GM19240 (cell line): Measurements from ENCODE around the gene GABPB2.

Experiments
- DNase-seq: peaks from one replicate; pipeline ENCODE4 v3.0.0; 2011; ENCODE audit warnings: low spot score; ENCODE audit not compliant: insufficient read length

Gene GABPB2

DNA sequence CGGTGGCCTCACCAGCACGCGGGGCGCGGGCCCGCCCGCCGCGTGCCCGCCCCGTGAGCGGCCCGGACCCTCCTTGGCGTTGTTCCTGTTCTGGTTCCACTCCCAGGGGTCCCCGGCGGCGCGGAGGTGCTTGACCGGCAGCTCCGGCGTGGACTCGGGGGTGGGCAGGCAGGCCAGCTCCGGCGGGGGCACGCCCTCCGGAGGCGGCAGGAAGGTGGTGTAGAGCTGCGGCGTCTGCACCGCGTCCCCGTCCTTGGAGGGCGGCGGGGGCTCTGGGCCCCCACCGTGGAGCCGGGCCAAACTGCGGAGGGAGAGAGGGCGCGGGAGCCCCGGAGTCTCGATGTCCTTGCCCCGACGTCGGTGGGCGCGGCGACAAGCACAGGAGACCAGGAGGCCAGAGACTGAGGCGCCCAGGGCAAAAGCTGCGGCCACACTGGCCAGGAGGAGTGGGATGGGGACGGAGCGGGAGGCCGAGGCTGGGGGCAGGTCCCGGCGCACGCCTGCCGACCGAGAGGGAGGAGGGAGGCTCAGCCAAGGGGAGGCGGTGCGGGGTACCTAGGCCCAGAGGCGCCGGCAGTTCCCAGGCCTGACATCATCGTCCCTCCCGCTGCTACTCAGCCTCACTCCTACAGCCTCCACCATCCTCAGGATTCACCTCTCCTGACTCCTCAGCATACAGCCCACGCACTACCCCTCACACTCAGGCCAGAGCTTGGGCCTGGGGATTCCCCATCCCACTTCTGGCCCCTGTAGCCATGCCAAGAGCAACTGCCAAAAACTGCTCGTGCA lies 62.7 kb downstream of the GABPB2 start:
- DNase-seq: no peak

DNA sequence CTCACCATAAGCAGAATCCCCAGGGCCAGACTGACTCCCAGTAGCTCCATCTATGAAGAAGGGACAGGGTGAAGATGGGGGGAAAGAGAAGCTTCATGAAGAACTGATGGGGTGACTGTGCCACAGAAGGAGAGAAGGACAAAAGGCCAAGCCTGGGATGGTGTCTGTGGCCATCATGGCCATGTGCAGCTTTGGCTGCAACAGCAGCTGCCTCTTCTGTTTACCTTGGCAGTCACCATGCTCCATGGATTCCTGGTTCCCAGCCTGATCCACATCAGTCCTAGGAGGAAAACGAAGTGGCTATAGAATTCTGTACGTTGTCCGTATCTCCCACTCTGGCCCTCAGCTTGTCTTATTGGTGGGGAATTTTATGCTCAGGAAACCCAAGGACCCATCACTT lies 63.8 kb downstream of the GABPB2 start:
- no peak for DNase-seq

DNA sequence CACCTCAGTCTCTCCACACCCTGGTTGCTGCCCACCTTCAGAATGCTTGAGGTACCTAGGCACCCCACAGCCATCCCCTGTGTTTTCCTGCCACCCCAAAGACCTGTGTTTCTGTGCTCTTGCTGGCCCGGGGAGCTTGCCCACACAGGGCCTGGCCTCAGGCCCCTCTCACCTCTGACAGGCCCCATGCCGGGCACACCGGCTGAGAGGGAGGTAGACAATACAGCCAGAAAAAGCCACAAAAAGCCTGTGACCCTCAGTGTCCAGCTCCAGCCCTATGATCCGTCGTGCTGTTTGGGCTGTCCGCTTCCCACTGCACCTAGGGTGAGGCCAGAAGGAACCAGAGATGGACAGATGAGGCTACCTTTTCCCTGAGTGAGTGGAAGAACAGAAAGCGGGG lies 64.4 kb downstream of the GABPB2 start:
- no peak for DNase-seq

DNA sequence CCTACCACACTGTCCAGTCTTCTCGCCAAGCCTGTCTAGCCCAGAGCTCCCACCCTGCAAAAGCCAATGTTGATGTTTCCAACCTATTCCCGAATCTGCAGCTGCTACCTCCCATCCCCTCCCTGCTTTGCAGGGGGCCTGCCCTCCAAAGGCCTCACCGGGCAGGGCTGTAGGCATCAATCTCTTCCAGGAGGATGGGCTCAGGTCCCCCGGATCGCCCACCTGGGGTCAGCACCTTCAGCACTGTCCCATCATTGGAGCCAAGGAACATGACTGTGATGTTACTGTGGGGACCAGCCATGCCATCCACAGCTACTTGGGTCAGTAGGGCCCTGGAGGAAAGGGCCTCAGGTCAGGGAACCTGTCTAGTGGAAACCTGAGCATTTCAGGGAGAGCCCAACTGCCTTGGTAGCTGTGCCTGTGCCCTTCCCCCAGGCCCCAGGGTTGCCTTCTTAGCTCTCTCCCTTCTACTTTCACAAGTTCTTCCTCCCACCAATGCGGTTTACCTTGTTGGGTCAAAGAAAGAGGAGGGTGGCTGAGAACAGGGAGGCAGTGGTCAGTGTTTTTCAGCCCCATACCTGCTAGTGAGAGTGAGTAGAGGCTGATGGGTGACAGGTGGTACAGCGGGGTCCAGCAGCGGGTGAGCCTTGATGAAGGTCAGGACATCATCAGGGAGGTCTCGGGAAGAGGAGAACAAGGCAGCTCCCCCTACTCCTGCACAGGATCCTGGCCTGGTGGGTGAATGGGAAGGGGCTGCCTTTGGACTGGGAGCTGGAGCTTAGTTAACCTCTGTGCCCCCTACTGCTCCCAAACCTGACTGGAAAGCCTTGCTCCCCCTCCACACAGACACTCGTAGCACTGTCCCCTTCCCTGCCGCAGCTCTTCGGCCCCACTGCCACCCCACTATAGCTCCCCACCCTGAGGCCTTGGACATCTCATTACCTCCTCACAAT lies 65.1 kb downstream of the GABPB2 start:
- no peak for DNase-seq

DNA sequence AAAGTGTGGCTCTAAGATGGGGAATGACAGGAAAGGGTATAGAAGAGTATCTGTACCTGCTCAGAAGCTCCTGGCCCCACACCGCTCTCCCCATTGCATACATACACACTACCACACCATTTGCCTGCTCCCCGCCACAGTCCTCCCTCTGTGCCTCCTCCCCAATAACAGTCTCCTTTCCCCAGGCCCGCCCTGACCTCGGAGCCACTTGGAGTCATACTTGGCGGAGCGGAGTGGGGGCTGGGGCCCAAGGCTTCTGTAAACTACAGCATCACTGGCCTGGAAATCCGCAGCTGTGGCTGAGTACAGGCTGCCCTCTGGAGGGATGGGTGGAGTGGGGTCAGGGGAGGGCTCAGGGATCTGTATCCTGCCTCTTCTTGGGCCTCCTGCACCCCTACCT lies 67.2 kb downstream of the GABPB2 start:
- no peak for DNase-seq

DNA sequence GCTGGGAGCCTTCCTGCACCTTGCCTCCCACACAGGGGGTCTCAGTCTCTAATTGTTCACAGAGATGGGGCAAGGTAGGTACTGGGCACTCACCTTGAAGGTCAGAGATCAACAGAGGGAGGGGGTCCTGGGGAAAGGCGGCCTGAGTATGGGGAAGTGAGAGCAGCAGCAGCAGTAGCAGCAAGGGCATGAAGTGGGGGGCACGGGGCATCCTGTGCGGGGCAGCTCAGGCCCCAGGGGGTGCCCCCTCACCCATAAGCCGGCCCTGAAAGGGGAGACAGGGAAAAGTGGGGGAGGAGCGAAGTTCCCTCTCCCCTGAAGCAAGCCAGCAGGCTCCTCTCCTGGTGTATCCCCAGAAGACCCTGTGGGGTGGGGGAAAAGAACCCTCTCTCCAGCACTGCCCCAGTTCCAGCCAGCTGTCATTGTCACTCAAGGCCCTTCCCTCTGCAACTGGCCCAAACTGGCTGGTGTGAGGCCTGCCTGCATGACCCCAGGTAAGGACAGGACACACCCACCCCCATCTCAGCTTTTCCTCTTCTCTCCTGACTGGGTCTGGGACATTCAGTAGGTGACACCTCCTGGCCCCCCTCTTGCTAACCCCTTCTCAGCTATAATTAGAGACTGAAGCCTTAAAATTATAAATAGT lies 72.0 kb downstream of the GABPB2 start:
- DNase-seq: no peak

DNA sequence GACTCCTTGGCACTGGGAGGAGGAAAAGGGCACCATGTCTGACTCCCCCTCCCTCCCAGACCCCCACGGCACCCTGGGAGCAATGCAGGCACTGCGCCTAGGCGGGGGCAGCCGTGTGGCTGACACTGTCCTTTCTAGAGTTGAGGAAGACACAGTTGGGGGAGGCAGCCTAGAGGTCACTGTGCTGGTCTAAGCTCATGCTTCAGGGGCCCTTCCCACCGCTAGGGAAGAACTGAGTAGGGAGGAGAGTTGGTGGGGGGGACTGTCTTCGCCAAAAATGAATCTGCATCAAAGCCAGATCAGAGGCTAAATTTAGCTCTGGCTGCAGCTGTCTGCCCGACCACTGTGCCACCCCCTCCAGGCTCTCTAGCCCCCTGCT lies 72.5 kb downstream of the GABPB2 start:
- no peak for DNase-seq

DNA sequence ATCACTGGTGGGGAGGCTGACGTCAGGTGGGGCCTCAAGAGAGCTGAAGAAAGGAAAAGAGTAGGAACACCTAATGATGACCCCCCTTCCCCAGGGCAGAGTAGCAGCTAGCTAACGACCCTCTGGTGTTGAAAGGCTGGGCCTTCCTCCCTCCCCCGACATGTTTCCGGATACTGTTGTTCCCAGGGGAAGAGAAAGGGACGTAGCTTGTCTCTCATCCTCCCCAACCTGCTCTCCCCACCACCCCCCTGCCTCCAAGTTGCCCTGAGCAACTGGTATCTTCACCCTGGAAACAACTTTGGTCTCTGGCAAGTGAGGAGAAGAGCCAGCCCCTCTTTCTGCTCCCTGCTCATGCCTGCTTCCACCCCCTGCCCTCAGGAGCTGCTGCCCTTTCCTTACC lies 73.4 kb downstream of the GABPB2 start:
- DNase-seq: no peak

DNA sequence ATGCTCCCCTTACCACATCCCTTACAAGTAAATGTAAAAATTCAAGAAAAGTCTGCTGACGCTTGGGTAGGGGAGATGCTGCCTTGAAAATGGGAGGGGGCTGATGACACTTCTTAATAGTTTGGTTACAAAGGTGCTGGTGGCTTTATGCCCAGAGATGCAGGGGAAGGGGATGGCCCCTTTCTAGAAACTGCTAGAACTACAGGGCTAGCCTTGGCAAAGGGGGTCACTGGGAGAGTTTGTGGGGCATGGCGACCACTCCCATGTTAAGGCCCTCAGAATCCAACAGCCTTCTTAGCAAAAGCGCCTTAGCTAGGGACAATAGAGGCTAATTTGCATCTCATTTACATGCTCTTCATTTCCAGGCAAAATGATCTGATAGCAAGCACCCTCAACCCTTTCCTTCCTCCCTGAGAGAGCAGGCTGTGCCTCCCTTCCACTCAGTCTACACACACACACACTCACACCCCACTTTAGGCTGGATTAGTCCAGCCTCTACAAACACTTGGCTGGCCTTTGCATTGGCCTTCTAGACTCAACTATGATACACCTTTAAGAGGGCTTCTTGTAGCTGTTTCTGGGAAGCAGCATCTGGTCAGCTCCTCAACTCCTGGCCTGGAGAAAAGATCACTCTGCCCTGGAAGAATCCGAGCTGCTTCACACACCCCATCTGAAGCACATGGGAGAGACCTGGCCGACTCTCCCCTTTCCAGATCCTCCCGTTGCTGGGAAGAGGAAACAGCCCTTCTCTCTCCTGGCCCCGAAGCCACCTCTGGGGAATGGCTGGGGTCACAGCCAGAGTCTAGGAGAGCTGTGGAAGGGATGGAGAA lies 74.1 kb downstream of the GABPB2 start:
- DNase-seq: no peak

DNA sequence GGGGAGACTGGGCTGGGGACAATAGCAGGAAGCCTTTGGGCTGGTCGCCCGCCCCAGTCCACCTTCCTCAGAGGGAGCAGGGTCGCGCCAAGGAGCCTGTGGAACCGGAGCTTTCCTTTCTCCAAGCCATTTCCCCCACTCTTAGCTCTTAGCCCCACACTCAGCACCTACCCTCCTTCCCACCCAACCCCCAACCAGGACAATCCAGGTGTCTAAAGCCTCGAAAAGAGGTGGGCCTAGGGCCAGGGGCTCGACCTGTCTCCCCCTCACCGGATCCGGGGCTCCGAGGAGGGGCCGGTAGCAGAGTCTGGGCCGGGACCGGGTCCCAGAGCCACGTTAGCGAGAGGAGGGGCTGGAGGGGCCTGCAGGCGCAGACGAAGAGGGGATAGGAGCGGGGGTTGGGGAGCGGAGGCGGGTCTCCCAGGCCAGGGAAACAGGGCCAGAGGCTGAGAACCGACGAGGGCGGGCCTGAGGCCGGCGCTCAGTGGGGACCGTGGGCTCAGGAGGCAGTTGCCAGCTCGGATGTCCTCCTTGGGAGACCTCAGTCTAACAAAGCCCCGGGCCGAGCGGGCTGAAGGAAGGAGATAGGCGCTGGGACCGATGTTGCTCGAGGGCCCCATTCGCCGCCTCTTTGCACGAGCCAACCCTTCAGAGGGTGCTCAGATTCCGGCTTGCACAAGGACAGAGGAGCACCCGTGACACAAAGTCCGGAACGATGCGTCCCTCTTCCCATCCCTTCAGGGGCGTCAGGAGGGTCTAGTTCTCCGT lies 74.9 kb downstream of the GABPB2 start:
- DNase-seq: no peak

DNA sequence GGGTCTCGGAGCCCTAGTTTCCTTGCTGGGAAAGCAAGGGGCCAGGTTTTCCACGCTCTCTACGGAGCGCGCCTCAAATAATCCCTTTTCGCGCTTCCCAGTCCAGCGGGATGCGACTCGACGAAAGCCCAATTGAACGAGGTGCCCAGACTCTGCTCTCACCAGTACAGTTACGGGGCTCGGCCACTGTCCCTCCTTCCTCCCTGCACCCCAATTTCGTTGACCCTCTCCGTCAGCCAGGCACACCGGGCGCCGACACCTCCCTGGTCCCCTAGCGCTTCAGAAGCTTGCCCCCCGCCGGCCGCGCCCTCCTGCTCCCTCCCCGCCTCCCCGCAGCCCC lies 75.5 kb downstream of the GABPB2 start:
- DNase-seq: no peak

DNA sequence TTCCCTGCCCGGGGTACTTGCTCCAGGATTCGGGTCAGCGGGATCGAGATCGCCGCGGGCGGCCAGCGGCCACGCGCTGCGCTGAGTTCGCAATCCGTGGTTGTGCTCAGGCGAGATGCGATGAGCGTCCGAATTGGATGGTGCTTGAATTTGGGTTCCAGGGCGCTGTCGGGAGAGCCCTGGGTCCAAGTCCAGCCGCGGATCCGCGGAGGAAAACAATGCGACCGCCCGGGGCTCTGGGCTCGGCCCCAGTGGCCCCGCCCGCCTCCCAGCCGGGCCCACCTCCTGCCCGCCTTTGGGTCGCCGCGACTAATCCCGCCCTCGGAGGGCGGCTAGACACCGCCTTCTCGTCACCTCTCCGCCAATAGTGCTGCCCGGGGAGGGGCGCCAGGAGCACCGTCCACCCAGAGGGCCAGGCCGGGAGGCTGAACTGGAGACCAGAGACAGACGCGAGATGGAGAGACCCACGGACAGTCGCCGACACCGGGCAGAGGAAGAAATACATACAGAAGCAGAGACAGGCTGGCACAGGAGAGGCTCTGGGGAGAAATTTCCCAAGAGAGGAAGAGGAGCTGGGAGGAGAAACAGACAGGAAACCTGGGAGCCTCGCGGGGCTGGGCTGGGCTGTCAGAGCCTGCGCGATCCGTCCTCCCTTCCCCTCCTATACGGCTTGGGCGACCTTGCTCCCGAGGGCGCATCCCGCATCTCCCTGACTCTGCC lies 76.0 kb downstream of the GABPB2 start, which contains the start of gene SEMA6C:
TSS of gene SEMA6C (minus strand) at position 220 of the 720 bp plus-strand sequence. CDS start 4,010 bp downstream, outside the sequence.
- DNase-seq: peak; percentile 88

DNA sequence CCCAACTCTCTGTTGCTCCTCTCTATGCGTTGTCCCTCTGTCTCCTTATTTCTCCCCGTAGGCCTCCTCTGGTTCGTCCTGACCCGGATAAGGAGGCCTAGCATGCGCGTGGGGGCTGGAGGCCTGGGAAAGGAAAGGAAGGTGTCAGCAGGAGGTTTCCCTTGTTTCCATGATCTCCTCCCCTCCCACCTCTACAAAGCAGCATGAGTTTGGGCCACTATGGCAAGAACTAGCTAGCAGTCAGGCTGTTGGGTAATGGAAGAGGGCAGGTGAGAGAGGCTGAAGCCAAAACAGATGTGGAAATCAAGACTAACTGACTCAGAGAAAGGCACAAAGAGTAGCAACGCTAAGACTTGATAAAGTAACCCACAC lies 76.6 kb downstream of the GABPB2 start:
- DNase-seq: no peak

DNA sequence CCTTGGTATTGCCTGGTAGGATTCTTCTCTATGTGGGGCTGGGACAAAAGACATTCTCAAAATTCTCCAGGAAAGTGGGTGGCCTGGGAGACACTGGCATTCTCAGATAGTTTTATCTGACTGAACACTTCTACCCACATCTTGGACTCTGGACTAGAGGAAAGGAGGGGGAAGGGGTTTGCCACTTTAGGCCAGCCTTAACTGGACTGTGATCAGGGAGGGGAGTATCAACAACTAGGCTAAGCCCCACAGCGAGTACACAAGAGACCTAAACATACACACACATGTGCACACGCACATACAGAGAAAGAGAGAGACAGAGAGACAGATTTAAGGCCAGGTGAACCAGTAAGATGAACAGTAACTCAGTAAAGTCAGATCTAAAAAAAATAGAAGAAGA lies 77.1 kb downstream of the GABPB2 start:
- no peak for DNase-seq

DNA sequence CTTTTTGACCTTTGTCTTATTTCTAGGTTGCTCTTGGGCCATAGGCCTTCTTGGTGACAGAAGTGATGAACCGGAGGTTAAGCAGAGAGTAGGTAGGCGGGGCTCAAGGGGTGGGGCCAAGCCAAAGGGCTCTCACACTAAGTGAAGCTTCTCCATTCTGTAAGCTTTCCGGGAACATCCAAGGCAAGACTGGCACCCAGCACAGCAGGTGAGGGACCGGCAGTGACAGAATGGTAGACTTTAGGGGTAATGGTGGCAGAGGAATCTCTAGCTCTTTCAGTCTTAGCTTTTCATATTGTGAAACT lies 85.9 kb downstream of the GABPB2 start, which contains the start of gene TNFAIP8L2:
TSS of gene TNFAIP8L2 (plus strand) at position 135 of the 305 bp plus-strand sequence. CDS start 2,049 bp downstream, outside the sequence.
- no peak for DNase-seq

DNA sequence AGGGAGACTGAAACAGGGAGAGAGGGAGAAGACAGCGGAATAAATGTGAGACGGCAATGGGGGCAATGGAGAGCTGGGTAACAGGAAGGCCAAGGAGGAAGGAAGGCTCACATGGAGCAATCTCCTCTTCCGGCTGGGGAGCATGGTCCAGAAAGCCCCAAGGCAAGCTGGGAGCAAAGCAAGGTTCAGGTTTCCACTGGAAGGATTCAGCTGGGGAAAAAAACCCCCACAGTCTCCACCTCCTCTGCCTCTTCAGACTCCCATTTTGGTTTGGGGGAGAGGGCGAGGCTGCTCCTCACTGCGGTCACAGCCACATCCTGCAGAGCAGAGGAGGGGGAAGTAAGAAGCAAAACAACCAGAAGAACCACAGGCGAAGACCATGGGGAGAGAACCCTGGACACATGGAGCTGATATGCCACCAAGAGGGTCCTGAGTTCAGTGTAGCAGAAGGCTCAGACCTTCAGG lies 86.5 kb downstream of the GABPB2 start:
- DNase-seq: no peak

DNA sequence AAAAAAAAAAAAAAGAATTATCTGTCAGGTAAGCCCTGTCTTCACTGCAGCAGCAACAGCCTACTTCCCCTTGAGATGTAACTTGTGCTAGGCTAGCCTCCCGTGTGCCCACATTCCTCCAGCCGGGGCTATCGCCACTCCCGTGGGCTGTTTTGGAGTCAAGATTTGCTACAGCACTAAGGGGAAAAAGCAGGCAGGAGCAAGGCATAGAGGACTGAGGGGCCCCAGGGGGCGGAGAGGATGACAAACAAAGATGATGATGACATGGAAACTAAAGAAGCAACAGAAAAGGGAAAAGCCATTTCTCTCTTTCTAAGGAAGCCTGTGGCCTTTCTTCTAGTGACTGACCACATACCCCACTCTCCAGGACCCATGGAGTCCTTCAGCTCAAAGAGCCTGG lies 87.8 kb downstream of the GABPB2 start:
- DNase-seq: no peak

DNA sequence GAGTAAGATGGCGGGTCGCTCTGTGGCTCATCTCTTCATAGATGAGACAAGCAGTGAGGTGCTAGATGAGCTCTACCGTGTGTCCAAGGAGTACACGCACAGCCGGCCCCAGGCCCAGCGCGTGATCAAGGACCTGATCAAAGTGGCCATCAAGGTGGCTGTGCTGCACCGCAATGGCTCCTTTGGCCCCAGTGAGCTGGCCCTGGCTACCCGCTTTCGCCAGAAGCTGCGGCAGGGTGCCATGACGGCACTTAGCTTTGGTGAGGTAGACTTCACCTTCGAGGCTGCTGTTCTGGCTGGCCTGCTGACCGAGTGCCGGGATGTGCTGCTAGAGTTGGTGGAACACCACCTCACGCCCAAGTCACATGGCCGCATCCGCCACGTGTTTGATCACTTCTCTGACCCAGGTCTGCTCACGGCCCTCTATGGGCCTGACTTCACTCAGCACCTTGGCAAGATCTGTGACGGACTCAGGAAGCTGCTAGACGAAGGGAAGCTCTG lies 88.2 kb downstream of the GABPB2 start:
- no peak for DNase-seq

DNA sequence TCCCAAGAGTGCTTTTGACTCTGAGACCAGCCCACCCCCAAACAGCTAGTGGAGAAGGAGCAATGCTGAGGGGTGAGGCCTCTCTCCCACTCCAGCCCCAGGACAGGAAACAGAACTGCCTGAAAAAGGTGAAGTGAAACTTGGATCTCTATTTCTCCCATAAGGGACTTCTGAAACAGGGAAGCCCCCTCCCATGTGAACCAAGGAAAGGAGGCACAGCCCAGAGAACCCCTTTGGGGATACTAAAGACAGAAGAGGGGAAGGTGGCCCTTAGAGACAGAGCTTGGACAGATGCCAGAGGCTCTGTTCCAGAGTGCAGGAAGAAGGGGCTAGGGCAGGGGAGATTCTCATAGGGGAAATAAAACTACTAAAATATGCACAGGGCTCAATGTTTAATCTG lies 88.8 kb downstream of the GABPB2 start:
- no peak for DNase-seq
